Fibroblast of peridontal ligament (primary cell): Measurements from ENCODE around the gene ANTXR2.

ENCODE experiments used
- DNase-seq: peaks from one replicate; pipeline ENCODE4 v3.0.0-alpha.2; 2010; ENCODE audit errors: extremely low read depth

The ANTXR2 gene

DNA sequence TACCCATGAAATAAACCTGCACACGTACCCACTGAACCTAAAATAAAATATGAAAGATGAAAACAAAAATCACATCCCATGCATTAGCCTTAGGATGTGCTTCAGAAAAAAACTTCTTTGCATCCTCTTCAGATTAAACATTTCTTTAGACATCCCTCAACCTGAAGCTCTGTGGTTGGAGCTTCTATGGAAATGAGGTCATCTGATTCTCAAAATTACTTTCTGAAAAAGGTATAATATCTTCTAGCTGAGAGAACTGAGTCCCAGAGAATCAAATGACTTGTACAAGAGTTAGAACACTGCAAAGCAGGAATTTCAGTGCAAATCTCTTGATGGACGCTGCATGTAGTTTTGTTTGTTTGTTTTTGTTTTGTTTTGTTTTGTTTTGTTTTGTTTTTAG, 19.1 kb upstream of the ANTXR2 start:
- DNase-seq = no peak

DNA sequence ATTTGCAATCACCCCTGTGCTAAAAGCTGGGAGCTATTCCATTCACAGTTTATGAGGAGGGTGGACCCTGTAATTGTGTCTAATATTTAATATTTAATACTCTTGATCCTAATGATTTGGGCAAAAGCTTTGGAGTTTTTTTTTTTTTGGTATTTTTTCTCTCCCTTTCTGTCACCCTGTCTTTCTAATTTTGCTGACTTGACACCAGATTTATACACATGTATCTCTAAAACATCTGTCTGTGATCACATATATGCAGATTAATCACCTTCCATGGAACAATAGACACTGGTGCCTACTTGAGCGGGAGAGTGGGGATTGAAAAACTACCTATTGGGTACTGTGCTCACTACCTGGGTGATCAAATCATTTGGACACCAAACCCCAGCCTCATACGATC, 18.7 kb upstream of the ANTXR2 start:
- DNase-seq = no peak

DNA sequence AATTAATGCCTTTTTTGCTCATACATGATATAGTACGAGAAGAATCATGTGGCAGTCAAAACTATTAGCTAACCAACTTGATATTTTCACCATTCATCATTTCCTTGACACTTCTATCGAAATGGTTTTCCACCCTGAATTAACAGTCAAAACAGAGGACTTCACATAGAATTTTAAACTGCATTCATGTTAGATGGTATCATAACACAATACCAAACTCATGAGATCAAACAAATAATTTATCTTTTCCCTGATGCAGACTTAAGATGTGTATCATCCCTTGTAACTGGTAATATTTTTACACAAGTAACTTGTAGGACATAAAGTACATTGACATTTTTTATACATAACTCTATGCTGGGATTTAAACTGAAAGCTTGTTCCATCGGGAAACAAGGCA, 18.2 kb upstream of the ANTXR2 start:
- DNase-seq = no peak

DNA sequence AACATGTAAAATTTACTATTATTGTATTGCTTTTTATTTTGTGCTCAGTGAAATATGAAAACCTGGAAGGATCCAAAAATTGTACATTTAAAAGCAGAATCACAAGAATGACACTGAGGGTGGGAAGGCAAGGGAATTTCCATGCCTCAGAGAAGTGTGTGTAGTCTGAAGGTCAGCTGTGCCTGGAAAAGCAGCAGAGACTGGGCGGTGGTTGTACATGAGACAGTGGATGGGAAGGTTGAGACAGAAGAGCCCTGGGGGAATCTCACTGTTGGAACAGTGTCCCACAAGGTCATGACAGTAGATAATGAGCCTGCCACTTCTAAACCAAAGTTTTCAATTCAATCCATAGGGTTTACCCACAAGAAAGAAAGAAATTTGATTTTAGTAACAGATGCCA, 17.1 kb upstream of the ANTXR2 start:
- DNase-seq = no peak

GRCh38 chr4:80088471-80088870, 15.4 kb upstream of the ANTXR2 start:
- DNase-seq = no peak

DNA sequence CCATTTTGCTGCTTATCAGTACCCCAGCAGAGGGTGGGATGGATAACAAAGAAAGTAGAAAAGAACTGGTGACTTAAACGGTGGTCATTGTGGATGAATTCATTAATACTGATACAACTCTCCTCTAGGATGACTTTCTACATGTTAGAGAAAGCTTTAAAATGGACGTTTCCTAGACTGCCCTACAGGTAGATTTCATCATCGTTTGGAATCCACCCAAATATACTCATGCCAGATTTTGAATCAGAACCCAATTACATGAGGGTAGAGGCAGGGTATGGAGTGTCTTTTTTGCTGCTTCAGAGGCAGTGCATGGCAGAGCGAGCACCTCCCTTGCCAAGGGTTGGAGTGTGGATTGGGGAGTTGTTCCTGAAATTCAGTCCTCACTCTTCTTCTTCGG, 13.3 kb upstream of the ANTXR2 start:
- no peak for DNase-seq

GRCh38 chr4:80085081-80085480, 12.1 kb upstream of the ANTXR2 start:
- no peak for DNase-seq

- DNase-seq = no peak
These were observed 9.7 kb upstream of the ANTXR2 start for GRCh38 chr4:80082693-80083092.

DNA sequence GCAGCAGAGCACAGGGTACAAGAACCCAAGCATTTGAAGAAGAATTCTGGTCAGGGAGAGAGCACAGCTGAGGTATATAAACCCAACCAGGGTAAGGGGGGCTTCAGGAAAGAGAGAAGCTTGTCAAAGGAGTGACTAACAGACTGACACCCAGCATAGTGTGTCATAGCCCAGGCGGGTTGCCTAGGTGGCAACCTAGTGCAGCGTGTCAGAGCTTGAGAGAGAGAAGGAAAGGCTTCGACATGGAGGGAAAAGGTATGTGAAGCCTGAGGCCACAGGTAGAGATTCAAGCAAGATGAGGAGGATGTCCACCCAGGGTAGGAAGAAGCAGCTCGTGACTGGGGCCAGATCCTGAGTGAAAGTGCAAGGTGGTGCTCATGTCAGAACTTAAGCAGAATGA, 8.5 kb upstream of the ANTXR2 start:
- no peak for DNase-seq

DNA sequence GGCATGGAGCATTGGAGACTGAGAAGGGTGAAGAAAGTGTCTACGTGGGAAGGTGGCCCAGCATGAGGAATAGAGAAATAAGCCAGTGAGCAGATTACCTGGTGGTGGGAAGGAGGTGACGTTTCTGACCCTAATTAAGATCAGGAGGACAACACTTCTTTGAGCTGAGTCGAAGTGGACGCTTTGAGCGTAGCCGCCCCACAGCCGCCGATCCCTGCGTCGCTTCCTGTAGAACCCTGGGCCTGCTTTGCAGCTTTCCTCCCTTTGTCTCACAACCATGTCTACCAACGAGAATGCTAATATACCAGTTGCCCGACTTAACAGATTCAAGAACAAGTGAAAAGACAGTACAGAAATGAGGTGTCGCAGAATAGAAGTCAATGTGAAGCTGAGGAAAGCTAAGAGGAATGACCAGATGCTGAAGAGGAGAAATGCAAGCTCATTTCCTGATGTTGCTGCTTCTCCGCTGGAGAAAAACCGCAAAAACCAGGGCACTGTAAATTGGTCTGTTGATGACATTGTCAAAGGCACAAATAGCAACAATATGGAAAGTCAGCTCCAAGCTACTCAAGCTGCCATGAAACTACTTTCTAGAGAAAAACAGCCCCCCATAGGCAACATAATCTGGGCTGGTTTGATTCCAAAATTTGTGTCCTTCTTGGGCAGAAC, 6.4 kb upstream of the ANTXR2 start:
- DNase-seq = no peak

GRCh38 chr4:80078346-80079092, 5.5 kb upstream of the ANTXR2 start:
- DNase-seq = no peak

- no peak for DNase-seq
These were observed 4.6 kb upstream of the ANTXR2 start for GRCh38 chr4:80077639-80078038.

DNA sequence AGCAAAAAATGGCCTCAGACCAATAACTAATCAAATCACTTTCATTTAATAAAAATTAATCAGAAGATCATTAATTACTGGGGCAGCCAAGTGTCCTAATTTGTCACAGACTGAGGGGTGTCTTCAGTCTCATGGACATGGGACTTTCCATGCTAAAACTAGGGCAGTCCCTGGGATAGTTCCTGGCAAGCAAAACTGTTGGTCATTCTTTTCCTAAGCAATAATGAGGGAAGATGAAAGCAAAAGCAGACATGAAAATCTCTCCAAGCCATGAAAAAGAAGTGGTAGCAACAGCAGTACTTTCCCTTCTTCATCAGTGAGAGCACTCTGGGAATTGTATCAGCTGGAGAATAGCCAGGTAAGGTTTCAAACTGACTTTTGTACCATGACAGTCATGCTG, 3.7 kb upstream of the ANTXR2 start:
- peak; percentile 19 for DNase-seq

- no peak for DNase-seq
These were observed 3.1 kb upstream of the ANTXR2 start for GRCh38 chr4:80075995-80076675.

DNA sequence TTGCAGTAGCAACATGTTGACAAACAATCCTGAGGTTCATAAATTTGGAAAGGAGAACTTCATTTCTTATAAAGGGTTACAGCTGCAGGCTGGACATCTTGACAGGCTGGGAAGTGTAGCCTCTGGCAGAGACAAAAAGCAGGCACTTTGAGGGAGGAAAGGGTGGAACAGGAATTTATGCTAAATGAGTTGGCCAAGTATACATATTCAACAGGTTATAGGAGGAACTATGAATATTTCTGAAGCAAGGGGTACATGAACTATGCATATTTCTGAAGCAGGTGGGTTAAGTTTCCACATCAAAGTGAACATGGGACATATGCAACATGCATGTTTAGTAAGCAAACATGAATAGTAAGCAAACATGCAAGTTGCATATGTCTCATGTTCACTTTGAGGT, 1.6 kb upstream of the ANTXR2 start:
- DNase-seq = no peak

DNA sequence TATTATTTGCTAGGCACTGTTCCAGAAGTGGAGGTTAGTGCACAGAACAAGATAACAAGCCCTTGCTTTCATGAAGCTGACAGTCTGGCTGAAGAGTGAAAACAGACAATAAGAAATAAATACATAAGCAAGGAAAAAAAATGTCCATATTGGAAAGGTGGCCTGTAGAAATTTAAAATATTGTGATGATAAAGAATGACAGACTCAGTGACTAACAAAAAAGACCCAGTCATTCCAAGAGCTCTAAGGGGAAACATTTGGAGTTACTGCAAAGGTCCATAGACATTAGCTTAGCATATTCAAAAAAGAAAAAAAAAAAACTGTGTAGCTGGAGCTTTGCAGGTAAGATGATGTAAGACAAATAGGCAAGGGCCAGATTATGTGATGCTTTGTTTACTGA, 1.0 kb upstream of the ANTXR2 start:
- no peak for DNase-seq

GRCh38 chr4:80073473-80074008, 512 bp upstream of the ANTXR2 start:
- no peak for DNase-seq

DNA sequence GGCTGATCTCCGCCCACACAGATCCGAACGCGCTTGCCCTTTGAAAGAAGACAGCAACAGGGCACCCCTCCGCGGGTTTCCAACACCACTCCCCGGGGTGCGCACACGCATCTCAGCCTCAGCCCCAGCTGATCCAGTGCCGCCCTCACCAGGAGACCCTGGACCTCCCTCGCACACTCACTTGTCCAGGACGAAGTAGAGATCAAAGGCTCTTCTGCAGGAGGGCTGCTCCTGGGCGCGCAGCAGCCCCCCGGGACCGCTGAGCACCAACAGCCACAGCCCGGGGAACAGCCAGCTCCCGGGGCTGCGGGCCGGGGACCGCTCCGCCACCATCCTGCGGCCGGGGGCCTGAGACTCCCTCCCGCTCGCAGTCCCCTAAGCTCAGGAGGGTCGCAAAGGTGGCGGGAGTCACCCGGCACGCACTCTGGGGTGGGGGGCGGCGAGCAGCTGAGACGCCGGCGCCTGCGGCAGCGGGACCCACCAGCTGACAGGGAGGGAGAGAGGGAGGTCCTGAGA, 743 bp downstream of the ANTXR2 start:
- DNase-seq = peak; percentile 42

DNA sequence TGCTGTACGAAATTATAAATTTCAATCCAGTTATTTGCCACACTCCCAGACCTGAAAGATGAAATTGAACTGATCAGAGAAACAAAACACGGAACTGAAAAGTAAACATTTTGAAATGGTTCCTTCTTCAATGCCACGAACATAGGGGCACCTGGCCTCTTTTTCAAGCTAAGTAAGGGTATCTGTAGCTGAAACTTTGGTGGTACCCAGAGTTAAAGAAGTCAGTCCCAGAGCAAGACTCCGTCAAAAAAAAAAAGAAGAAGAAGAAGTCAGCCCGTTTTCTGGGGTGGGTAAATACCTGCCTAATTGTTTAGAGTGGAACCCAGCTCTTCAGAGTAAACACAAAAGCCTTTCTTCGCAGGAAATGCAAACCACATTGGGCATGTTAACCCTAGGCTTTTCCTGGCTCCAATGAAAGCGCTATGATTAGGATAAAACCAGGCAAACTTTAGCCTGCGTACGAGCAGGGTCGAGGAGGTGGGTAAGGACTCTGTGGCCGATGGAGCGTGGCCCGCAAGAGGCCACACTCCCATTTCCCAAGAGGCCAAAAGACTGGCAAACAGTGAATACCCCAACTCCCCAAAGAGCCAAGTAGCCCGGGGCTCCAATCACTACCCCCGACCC, 1.3 kb downstream of the ANTXR2 start:
- DNase-seq = peak; percentile 30

GRCh38 chr4:80070880-80071603, 2.0 kb downstream of the ANTXR2 start:
- DNase-seq = peak; percentile 34
